NCI-H2227 treated with DMSO at 0.1 percent for 48 hours (cell line): ENCODE results near the gene WDR90.
A peak's percentile ranks its signal among the peaks of the same experiment; 100 is the strongest.

Experiments used
- DNase-seq: peaks from one replicate; lab custom pipeline; 2025; lab: John Stamatoyannopoulos, UW

WDR90 gene

GRCh38 chr16:708959-709358, 59.8 kb downstream of the WDR90 start:
- DNase-seq: no peak

DNA sequence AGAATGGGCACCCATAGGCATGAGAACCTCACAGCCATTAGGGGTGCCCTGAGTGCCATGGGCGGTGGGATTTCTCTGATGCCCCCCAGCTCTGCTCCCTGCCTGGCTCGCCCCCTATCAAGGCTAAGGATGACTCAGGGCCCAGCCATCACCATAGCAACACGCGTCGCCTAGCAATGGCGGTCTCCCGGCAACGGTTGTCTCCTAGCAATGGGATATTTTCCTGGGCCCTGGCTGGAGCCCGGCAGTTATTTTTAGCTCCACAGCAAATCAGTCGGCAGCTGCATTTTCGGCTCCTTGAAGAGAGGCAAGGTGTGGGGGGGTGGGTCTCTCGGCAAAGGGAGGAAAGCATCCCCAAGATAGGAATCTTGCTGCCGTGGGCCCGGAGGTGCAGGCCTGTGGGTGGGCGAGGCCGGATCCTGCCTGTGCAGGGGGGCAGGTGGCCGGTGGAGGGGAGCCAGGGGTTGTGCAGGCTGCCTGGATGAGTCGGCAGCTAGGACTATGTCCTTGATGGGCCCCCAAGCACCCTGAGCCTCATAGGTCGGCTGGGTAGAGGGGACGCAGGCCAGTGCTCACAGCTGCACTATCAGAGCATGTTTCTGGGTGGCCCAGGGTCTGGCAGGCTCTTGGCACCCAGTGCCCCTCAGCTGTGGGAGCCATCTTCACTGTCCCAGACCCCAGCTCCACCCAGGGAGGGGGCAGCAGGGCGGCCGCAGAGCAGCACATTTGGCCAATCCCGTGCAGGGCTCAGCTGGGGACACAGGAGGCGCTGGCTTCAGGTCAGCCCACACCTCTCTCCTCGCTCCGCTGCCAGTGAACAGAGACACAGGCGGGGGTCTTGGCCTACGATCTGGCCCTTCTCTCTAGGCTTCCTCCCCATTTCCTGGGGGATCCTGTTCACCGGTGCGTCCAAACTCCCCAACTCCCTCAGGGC, 60.7 kb downstream of the WDR90 start:
- peak; percentile 94 for DNase-seq

DNA sequence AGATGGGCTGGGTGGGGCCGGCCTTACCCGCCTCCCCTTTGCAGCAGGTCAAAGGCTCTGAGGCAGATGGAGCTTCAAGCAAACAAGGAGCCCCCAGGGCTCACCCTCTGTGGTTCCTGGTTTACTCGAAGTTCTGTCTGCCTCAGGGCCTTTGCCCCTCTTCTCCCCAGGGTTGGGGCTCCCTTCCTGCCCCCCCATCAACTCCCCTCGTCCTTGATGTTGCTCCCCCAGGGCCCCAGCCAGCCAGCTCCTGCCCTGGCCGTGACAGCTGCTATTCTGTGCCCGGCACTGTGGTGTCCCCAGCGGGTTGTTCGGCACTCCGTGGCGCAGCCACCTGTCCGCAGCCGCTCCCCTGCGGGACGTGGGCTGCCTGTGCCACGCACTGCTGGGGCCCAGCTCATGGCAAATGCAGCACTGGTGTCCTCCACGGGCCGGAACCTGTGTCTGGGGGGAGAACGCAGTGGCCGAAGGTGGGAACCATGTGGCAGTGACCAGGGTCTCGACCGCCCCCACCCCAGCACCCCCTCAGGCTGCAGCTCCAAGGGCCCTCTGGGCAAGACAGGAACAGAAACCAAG, 61.4 kb downstream of the WDR90 start:
- no peak for DNase-seq

GRCh38 chr16:711084-711483, 61.9 kb downstream of the WDR90 start:
- DNase-seq: no peak

GRCh38 chr16:711548-712320, 62.6 kb downstream of the WDR90 start:
- DNase-seq: peak; percentile 49

GRCh38 chr16:712740-713250, 63.6 kb downstream of the WDR90 start:
- peak; percentile 25 for DNase-seq

DNA sequence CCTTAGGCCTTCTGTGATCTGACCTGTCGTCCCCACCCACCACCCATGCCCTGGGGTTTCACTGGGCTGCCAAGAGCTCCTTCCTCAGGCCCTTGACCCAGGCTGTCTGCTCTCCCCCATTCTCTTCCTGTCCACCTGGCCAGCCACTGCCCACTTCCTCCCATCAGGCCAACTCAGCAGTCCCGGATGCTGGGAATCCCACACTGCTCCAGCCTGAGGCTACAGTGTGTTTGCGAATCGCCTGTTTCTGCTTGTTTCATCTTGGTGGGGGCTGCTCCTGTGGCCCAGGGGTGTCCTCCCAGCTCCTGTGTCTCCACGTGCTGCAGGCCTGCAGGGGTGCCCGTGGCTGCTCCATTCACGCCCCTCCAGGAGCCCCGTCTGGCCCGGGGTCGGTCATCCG, 64.9 kb downstream of the WDR90 start:
- no peak for DNase-seq

DNA sequence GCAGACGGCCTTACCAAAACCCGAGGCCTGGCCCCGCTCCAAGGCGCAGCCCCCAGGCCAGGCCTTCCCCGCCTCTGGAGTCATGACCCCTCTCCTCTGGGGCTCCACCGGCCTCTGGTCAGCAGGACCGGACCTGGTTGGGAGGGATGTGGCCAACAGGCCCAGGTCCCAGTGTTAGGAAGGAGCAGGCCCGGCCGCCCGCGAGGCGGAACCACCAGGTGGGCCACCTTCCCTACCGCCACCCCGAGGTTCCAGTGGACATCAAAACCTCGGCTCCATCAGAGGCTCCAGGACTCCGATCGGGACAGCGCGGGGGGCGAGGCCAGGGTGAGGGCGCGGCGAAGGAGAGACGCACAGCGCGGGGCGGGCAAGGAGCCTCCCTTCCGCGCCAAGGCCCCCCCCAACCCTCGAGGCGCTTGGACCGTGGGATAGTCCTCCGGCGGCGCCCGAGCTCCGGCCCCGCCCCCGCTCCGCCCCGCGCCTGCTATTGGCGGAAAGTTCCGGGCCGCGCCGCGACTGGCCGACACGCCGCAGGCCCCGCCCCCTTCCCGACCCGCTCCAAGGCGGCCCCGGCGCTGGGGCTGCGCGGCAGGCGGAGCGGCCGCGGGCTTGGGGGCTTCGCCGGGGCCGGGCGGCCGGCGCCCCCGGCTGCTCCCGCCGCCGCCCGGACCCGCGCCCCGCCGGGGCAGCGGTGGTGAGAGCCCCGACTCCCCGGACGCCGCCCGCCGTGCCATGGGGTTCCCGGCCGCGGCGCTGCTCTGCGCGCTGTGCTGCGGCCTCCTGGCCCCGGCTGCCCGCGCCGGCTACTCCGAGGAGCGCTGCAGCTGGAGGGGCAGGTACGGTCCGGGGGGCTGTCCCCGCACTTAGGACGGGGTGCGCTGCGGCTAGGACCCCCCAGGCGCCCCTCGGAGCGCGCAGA, 65.7 kb downstream of the WDR90 start, which contains the start of gene METRN:
Gene METRN (plus strand): TSS at position 561 of the 919 bp plus-strand sequence. CDS start 172 bp downstream, at position 733.
- peak; percentile 92 for DNase-seq

DNA sequence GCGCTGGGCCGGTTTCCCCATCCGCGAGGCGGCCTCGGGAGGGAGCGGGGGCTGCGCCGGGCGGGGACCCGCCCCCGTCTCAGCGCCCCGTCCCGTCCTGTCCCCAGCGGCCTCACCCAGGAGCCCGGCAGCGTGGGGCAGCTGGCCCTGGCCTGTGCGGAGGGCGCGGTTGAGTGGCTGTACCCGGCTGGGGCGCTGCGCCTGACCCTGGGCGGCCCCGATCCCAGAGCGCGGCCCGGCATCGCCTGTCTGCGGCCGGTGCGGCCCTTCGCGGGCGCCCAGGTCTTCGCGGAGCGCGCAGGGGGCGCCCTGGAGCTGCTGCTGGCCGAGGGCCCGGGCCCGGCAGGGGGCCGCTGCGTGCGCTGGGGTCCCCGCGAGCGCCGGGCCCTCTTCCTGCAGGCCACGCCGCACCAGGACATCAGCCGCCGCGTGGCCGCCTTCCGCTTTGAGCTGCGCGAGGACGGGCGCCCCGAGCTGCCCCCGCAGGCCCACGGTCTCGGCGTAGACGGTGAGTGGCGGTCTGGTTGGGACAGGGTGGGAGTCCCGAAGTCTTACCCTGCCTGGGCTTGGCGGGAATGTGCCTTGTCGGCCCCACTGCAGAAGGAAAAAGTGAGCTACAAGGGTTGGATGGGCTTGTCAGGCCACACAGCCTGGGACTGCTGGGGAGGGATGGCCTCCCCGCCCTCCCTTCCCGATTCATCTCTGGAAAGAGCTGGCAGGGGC, 66.5 kb downstream of the WDR90 start:
- DNase-seq: no peak

- no peak for DNase-seq
Observed at GRCh38 chr16:716200-716568, 67.0 kb downstream of the WDR90 start.

DNA sequence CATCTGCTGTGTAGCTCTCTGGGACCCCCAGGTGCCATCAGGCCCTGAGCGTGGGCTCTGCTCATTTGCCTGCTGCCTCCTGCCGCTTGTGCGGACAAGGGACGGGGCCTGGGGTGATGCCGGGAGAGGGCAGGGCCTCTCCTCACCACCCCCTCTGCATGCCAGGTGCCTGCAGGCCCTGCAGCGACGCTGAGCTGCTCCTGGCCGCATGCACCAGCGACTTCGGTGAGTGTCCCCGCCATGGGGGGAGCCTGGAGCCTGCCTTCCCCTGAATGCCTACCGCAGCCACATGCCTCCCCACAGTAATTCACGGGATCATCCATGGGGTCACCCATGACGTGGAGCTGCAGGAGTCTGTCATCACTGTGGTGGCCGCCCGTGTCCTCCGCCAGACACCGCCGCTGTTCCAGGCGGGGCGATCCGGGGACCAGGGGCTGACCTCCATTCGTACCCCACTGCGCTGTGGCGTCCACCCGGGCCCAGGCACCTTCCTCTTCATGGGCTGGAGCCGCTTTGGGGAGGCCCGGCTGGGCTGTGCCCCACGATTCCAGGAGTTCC, 67.7 kb downstream of the WDR90 start:
- no peak for DNase-seq
